GM19025 (cell line): ENCODE results near the gene MXD3.
"Not testable (repeated sequence)": the region's sequence is repeated elsewhere in the genome, so short reads cannot be mapped to it uniquely, and the experiment has no call there.

Experiments used
- ATAC-seq: cut with Tn5 transposase; IDR thresholded peaks from one replicate; pipeline ENCODE4 v1.9.1; 2021; ENCODE audit warnings: mild to moderate bottlenecking, low read depth, moderate library complexity; ENCODE audit not compliant: unreplicated experiment

MXD3 gene

GRCh38 chr5:177288191-177288590, 23.5 kb downstream of the MXD3 start:
- ATAC-seq: no peak

GRCh38 chr5:177276886-177277285, 34.8 kb downstream of the MXD3 start:
- no peak for ATAC-seq

DNA sequence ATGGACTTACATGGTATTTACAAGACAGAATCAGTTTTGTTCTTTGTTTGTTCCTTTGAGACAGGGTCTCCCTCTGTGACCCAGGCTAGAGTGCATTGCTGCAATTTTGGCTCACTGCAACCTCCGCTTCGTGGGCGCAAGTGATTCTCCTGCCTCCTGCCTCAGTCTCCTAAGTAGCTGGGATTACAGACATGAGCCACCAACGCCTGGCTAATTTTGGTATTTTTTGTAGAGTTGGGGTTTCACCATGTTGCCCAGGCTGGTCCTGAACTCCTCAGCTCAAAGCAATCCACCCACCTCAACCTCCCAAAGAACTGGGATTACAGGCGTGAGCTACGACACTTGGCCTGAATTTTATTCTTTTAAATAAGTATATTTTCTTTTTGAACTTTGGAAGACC, 35.8 kb downstream of the MXD3 start:
- no peak for ATAC-seq

DNA sequence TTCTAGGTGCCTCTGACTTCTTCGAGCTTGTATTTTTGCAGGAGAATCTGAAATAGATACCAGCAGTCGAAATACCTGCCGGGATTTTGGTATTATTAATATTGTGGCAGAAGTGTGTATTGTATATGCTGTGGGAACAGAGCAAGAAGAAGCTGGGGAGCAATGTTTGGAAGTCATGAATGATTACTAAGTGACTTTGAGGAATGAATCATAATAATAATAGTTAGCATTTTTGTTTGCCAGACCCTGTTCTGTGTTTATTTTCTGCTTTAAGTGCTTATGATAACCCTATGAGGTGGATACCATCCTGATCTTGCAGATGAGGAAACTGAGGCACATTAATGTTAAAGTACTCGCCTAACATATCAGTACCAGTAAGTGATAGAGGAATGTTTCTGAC, 40.6 kb downstream of the MXD3 start:
- ATAC-seq: no peak

GRCh38 chr5:177270653-177271052, 41.0 kb downstream of the MXD3 start:
- no peak for ATAC-seq

DNA sequence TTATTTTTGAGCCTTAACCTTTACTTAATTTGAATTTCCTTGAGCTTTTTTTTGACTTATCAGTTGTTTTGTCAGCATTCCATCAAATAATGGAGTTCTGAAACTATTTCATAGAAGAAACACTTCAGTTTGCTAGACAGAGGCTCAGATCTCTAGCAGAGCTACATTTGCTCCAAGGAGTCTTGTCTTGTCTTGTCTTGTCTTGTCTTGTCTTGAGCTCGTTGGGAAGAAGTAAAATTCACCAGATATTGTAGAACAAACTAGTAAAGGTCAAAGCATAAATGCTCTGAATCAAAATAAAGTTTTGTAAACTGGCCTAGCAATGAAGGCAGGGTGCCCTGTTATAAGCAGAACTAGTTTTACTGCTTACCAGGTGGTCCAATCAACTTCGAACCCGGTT, 41.7 kb downstream of the MXD3 start:
- ATAC-seq: no peak

DNA sequence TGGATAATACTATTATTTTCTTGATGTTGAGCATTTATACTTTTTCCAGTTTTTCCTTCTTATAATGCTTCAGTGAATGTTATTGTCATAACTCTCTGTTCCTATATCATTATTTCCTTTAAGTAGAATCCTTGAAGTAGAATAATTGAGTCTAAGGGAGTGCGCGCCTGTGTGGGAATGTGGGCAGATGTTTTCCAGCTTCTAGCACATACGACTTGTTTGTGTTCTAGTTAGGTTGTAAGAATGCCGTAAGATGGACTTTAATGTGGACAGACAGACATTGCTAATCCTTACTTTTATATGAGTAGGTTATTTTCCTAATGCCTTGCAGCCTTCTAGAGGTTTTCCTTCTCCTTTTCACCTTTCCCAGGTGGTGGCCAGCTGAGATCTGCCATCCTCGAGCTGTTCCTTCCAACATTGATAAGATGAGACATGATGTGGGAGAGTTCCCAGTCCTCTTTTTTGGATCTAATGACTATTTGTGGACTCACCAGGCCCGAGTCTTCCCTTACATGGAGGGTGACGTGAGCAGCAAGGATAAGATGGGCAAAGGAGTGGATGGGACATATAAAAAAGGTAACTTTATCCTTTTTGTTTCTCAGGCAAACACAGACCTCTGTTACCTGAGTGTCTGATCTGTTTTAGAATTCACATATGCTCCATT, 42.3 kb downstream of the MXD3 start:
- no peak for ATAC-seq

- no peak for ATAC-seq
Observed at GRCh38 chr5:177265395-177265794, 46.3 kb downstream of the MXD3 start.

- ATAC-seq: no peak
Observed at GRCh38 chr5:177264178-177264577, 47.5 kb downstream of the MXD3 start.

- ATAC-seq: no peak
Observed at GRCh38 chr5:177261510-177261909, 50.2 kb downstream of the MXD3 start.

DNA sequence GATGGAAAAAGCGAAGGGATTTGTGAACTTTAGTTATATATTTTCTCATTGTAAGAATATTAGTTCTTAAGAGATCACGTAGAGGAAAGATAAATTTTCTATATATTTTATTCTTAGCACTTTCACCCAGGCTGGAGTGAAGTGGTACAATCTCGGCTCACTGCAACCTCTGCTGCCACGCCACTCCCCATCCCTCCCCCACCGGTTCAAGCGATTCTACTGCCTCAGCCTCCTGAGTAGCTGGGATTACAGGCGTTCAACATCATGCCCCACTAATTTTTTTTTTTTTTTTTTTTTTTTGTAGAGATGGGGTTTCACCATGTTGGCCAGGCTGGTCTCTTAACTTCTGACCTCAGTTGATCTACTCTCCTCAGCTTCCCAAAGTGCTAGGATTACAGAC, 50.7 kb downstream of the MXD3 start:
- ATAC-seq: no peak

GRCh38 chr5:177258711-177259110, 53.0 kb downstream of the MXD3 start:
- ATAC-seq: not testable (repeated sequence)
